Activated T-cell treated with anti-CD3 and anti-CD28 coated beads, Interleukin-2, amount 50 U/mL, for 72 hours (primary cell): ENCODE data around the gene RAET1G. TPM values are rescaled to one million over a fixed set of nuclear protein-coding genes. Genes with fewer than 3 reads are reported as not detected.
A peak's percentile ranks its signal among the peaks of the same experiment; 100 is the strongest.
"Not testable (repeated sequence)": the region's sequence is repeated elsewhere in the genome, so short reads cannot be mapped to it uniquely, and the experiment has no call there.

ENCODE experiments used
- ATAC-seq, 2 donors: fragments of 150-1000 bp; cut with Tn5 transposase; replicated peaks in 1 of 2; 2 replicates each; pipeline ENCODE4 v1.10.0; 2021; ENCODE audit warnings: moderate library complexity in 2 of 2, mild to moderate bottlenecking in 1 of 2
- DNase-seq, 2 donors: peaks; one replicate each; pipeline ENCODE4 v3.0.0; 2021 to 2022; ENCODE audit warnings: mixed read lengths in 1 of 2
- H3K27ac Mint-ChIP-seq: one replicate; pipeline ENCODE4 v1.8.0; 2022; ENCODE audit warnings: mild to moderate bottlenecking, moderate library complexity, mixed read lengths
- H3K27me3 Mint-ChIP-seq: one replicate; pipeline ENCODE4 v1.8.0; 2022; ENCODE audit warnings: low read depth, mixed read lengths
- H3K36me3 Mint-ChIP-seq, 2 donors: one replicate each; pipeline ENCODE4 v1.8.0; 2022; ENCODE audit warnings: mixed read lengths in 2 of 2, mild to moderate bottlenecking in 1 of 2; ENCODE audit not compliant: insufficient read depth in 2 of 2
- H3K4me1 Mint-ChIP-seq: one replicate; pipeline ENCODE4 v1.8.0; 2022; ENCODE audit warnings: low read depth, mixed read lengths
- H3K4me3 Mint-ChIP-seq, 2 donors: one replicate each; pipeline ENCODE4 v1.8.0; 2022; ENCODE audit warnings: mild to moderate bottlenecking in 2 of 2, mixed read lengths in 2 of 2, moderate library complexity in 2 of 2
- H3K9me3 Mint-ChIP-seq, 2 donors: one replicate each; pipeline ENCODE4 v1.8.0; 2022; ENCODE audit warnings: mixed read lengths in 2 of 2
- total RNA-seq, 2 donors: library from RNA; stranded (reverse); gene quantifications; one replicate each; pipeline ENCODE4 v1.2.3, GENCODE V29; 2022

Gene RAET1G
- total RNA-seq, 2 donors from 2014 or later, result not detected

- no peak for ATAC-seq
- DNase-seq, result no peak
- H3K27me3 Mint-ChIP-seq, result peaks cover 74% of the 10 kb centered on the region
- no peak overlapping the region for H3K4me3 Mint-ChIP-seq
- H3K36me3 Mint-ChIP-seq, result no peaks in the 10 kb centered on the region
- no peaks in the 10 kb centered on the region for H3K9me3 Mint-ChIP-seq
- H3K27ac Mint-ChIP-seq, result no peak overlapping the region
- no peaks in the 10 kb centered on the region for H3K4me1 Mint-ChIP-seq
Observed at GRCh38 chr6:149948011-149948410, 25.1 kb upstream of the RAET1G start.

GRCh38 chr6:149947533-149947932, 24.6 kb upstream of the RAET1G start:
- DNase-seq, H3K36me3 Mint-ChIP-seq, H3K4me3 Mint-ChIP-seq, H3K4me1 Mint-ChIP-seq, H3K9me3 Mint-ChIP-seq, H3K27ac Mint-ChIP-seq: not testable (repeated sequence)
- peaks cover 74% of the 10 kb centered on the region for H3K27me3 Mint-ChIP-seq
- ATAC-seq, result peak in 1 of 2 donors; percentile 13

- H3K36me3 Mint-ChIP-seq, result not testable (repeated sequence)
Observed at GRCh38 chr6:149946631-149947030, 23.7 kb upstream of the RAET1G start.

GRCh38 chr6:149945276-149945675, 22.4 kb upstream of the RAET1G start:
- peaks cover 61% of the 10 kb centered on the region for H3K27me3 Mint-ChIP-seq

More at GRCh38 chr6:149946631-149947030, 23.7 kb upstream of the RAET1G start:
- H3K4me3 Mint-ChIP-seq, ATAC-seq, H3K4me1 Mint-ChIP-seq, H3K9me3 Mint-ChIP-seq, DNase-seq, H3K27ac Mint-ChIP-seq: not testable (repeated sequence)
- H3K27me3 Mint-ChIP-seq, result peaks cover 68% of the 10 kb centered on the region

GRCh38 chr6:149943321-149943720, 20.4 kb upstream of the RAET1G start:
- not testable (repeated sequence) for ATAC-seq, H3K27ac Mint-ChIP-seq, H3K9me3 Mint-ChIP-seq, DNase-seq, H3K36me3 Mint-ChIP-seq
- Mint-ChIP-seq H3K27me3 (peaks cover 57% of the 10 kb centered on the region), H3K4me3 (peak overlapping the region in 1 of 2 donors; percentile 90), H3K4me1 (peaks cover 38% of the 10 kb centered on the region)

More at GRCh38 chr6:149945276-149945675, 22.4 kb upstream of the RAET1G start:
- ATAC-seq, H3K36me3 Mint-ChIP-seq, H3K27ac Mint-ChIP-seq, H3K4me3 Mint-ChIP-seq, H3K9me3 Mint-ChIP-seq, DNase-seq: not testable (repeated sequence)
- peaks cover 22% of the 10 kb centered on the region for H3K4me1 Mint-ChIP-seq

GRCh38 chr6:149942461-149942829, 19.5 kb upstream of the RAET1G start:
- no peaks in the 10 kb centered on the region for H3K9me3 Mint-ChIP-seq
- ATAC-seq (no peak), DNase-seq (no peak)
- H3K4me1 Mint-ChIP-seq, result peaks cover 46% of the 10 kb centered on the region
- H3K36me3 Mint-ChIP-seq, result no peaks in the 10 kb centered on the region
- peak overlapping the region; percentile 90 to 93 for H3K4me3 Mint-ChIP-seq
- no peak overlapping the region for H3K27ac Mint-ChIP-seq
- peaks cover 54% of the 10 kb centered on the region for H3K27me3 Mint-ChIP-seq

- Mint-ChIP-seq H3K4me3 (peak within 1 kb of the TSS; percentile 90 to 93), H3K36me3 (no peaks in the 10 kb centered on the region), H3K27ac (no peak within 1 kb of the TSS), H3K4me1 (peaks cover 46% of the 10 kb centered on the region), H3K27me3 (peaks cover 58% of the 10 kb centered on the region), H3K9me3 (no peaks in the 10 kb centered on the region)
- peak; percentile 89 to 90 for DNase-seq
- peak; percentile 89 to 92 for ATAC-seq
Observed at GRCh38 chr6:149941583-149942460, 18.9 kb upstream of the RAET1G start, which contains the start of gene ULBP2. Gene ULBP2, plus strand, starts transcription at chr6:149942014. Its CDS starts 59 bp downstream, at chr6:149942073.

GRCh38 chr6:149940672-149940982, 17.7 kb upstream of the RAET1G start:
- Mint-ChIP-seq H3K36me3 (no peaks in the 10 kb centered on the region), H3K27me3 (peaks cover 62% of the 10 kb centered on the region), H3K4me3 (peak overlapping the region; percentile 41 to 60), H3K9me3 (no peaks in the 10 kb centered on the region), H3K4me1 (peaks cover 46% of the 10 kb centered on the region), H3K27ac (no peak overlapping the region)
- no peak for ATAC-seq
- DNase-seq, result no peak

GRCh38 chr6:149939909-149940671, 17.2 kb upstream of the RAET1G start:
- no peak for ATAC-seq
- H3K4me1 Mint-ChIP-seq, result peaks cover 50% of the 10 kb centered on the region

GRCh38 chr6:149939356-149939648, 16.4 kb upstream of the RAET1G start:
- H3K4me1 Mint-ChIP-seq, result peaks cover 58% of the 10 kb centered on the region
- DNase-seq (no peak), ATAC-seq (no peak)
- H3K36me3 Mint-ChIP-seq, result no peaks in the 10 kb centered on the region
- no peaks in the 10 kb centered on the region for H3K9me3 Mint-ChIP-seq
- H3K27me3 Mint-ChIP-seq, result peaks cover 75% of the 10 kb centered on the region
- H3K27ac Mint-ChIP-seq, result peak overlapping the region; percentile 52
- H3K4me3 Mint-ChIP-seq, result peak overlapping the region; percentile 79 to 94

More at GRCh38 chr6:149939909-149940671, 17.2 kb upstream of the RAET1G start:
- Mint-ChIP-seq H3K9me3 (no peaks in the 10 kb centered on the region), H3K4me3 (peak overlapping the region; percentile 79 to 94), H3K27me3 (peaks cover 67% of the 10 kb centered on the region), H3K36me3 (no peaks in the 10 kb centered on the region), H3K27ac (no peak overlapping the region)
- no peak for DNase-seq

GRCh38 chr6:149938571-149939355, 15.8 kb upstream of the RAET1G start:
- Mint-ChIP-seq H3K4me3 (peak overlapping the region; percentile 79 to 94), H3K27me3 (peaks cover 79% of the 10 kb centered on the region), H3K36me3 (no peaks in the 10 kb centered on the region), H3K9me3 (no peaks in the 10 kb centered on the region), H3K4me1 (peaks cover 61% of the 10 kb centered on the region), H3K27ac (peak overlapping the region; percentile 52)
- peak; percentile 55 to 63 for DNase-seq
- ATAC-seq, result peak; percentile 35 to 47

- H3K36me3 Mint-ChIP-seq, DNase-seq, H3K9me3 Mint-ChIP-seq, H3K27ac Mint-ChIP-seq: not testable (repeated sequence)
- peak overlapping the region; percentile 79 to 94 for H3K4me3 Mint-ChIP-seq
- ATAC-seq, result peak; percentile 40 to 48
- peaks cover 79% of the 10 kb centered on the region for H3K27me3 Mint-ChIP-seq
- H3K4me1 Mint-ChIP-seq, result peaks cover 61% of the 10 kb centered on the region
Observed at GRCh38 chr6:149938013-149938570, 15.2 kb upstream of the RAET1G start.
